ENCODE measurements around the gene MVB12B.

Gene MVB12B

GRCh38 chr9:126504977-126505455 lies 178.4 kb downstream of the MVB12B start:
- Histone ChIP-seq H3K4me1 (ENCODE audit: insufficient read depth, low read length, poor library complexity, severe bottlenecking) (no peaks in the 10 kb centered on the region), H3K27me3 (ENCODE audit: insufficient read depth, low read length, poor library complexity, severe bottlenecking) (no peaks in the 10 kb centered on the region), H3K9me3 (ENCODE audit: insufficient read depth, low read depth, low read length) (no peaks in the 10 kb centered on the region), H3K9ac (ENCODE audit: low read depth, low read length, poor library complexity, severe bottlenecking) (no peak overlapping the region), H3K4me2 (ENCODE audit: low read depth, low read length, poor library complexity, severe bottlenecking) (no peak overlapping the region), H4K20me1 (ENCODE audit: insufficient read depth, low read length, poor library complexity, severe bottlenecking) (peaks cover 27% of the 10 kb centered on the region), H2AFZ (ENCODE audit: low read length) (no peak overlapping the region), H3K4me3 (ENCODE audit: low read length, poor library complexity, severe bottlenecking) (no peak overlapping the region), H3K36me3 (ENCODE audit: insufficient read depth, low read length) (peaks cover 71% of the 10 kb centered on the region; the same call in 1 of the 2 replicates), H3F3A (ENCODE audit: low read depth) (no peaks in the 10 kb centered on the region), H3K79me2 (ENCODE audit: insufficient read depth, low read length) (peaks cover 90% of the 10 kb centered on the region), H3K9me2 (replicated peaks; ENCODE audit: low read depth, low read length) (no peaks in the 10 kb centered on the region)
- TF ChIP-seq EZH2phosphoT487 (IDR thresholded peaks at IDR 0.05; ENCODE audit: borderline replicate concordance) (no peak), CTCF (conservative IDR thresholded peaks at IDR 0.05; ENCODE audit: low read length) (no peak)

GRCh38 chr9:126505697-126506346 lies 179.2 kb downstream of the MVB12B start:
- H3K27me3 ChIP-seq (ENCODE audit: insufficient read depth, low read length, poor library complexity, severe bottlenecking) = no peaks in the 10 kb centered on the region
- peaks cover 66% of the 10 kb centered on the region; the same call in 1 of the 2 replicates for H3K36me3 ChIP-seq (ENCODE audit: insufficient read depth, low read length)
- H4K20me1 ChIP-seq (ENCODE audit: insufficient read depth, low read length, poor library complexity, severe bottlenecking) = peaks cover 23% of the 10 kb centered on the region
- peaks cover 90% of the 10 kb centered on the region for H3K79me2 ChIP-seq (ENCODE audit: insufficient read depth, low read length)
- no peak overlapping the region for H2AFZ ChIP-seq (ENCODE audit: low read length)
- no peaks in the 10 kb centered on the region for H3K9me3 ChIP-seq (ENCODE audit: insufficient read depth, low read depth, low read length)
- no peak overlapping the region for H3K4me2 ChIP-seq (ENCODE audit: low read depth, low read length, poor library complexity, severe bottlenecking)
- no peaks in the 10 kb centered on the region for H3K4me1 ChIP-seq (ENCODE audit: insufficient read depth, low read length, poor library complexity, severe bottlenecking)
- H3F3A ChIP-seq (ENCODE audit: low read depth) = no peaks in the 10 kb centered on the region
- no peaks in the 10 kb centered on the region for H3K9me2 ChIP-seq (replicated peaks; ENCODE audit: low read depth, low read length)
- TF ChIP-seq EZH2phosphoT487 (IDR thresholded peaks at IDR 0.05; ENCODE audit: borderline replicate concordance) (no peak), CTCF (conservative IDR thresholded peaks at IDR 0.05; ENCODE audit: low read length) (no peak)
- H3K4me3 ChIP-seq (ENCODE audit: low read length, poor library complexity, severe bottlenecking) = no peak overlapping the region
- H3K9ac ChIP-seq (ENCODE audit: low read depth, low read length, poor library complexity, severe bottlenecking) = no peak overlapping the region

GRCh38 chr9:126506361-126507317 lies 180.0 kb downstream of the MVB12B start:
- no peak overlapping the region for H3K9ac ChIP-seq (ENCODE audit: low read depth, low read length, poor library complexity, severe bottlenecking)
- H3K4me2 ChIP-seq (ENCODE audit: low read depth, low read length, poor library complexity, severe bottlenecking) = no peak overlapping the region
- no peak overlapping the region for H3K4me3 ChIP-seq (ENCODE audit: low read length, poor library complexity, severe bottlenecking)
- no peaks in the 10 kb centered on the region for H3K27me3 ChIP-seq (ENCODE audit: insufficient read depth, low read length, poor library complexity, severe bottlenecking)
- H3F3A ChIP-seq (ENCODE audit: low read depth) = no peaks in the 10 kb centered on the region
- H4K20me1 ChIP-seq (ENCODE audit: insufficient read depth, low read length, poor library complexity, severe bottlenecking) = peaks cover 21% of the 10 kb centered on the region
- H2AFZ ChIP-seq (ENCODE audit: low read length) = no peak overlapping the region
- no peaks in the 10 kb centered on the region for H3K9me3 ChIP-seq (ENCODE audit: insufficient read depth, low read depth, low read length)
- H3K9me2 ChIP-seq (replicated peaks; ENCODE audit: low read depth, low read length) = no peaks in the 10 kb centered on the region
- peaks cover 90% of the 10 kb centered on the region for H3K79me2 ChIP-seq (ENCODE audit: insufficient read depth, low read length)
- TF ChIP-seq EZH2phosphoT487 (IDR thresholded peaks at IDR 0.05; ENCODE audit: borderline replicate concordance) (no peak), CTCF (conservative IDR thresholded peaks at IDR 0.05; ENCODE audit: low read length) (no peak)
- no peaks in the 10 kb centered on the region for H3K4me1 ChIP-seq (ENCODE audit: insufficient read depth, low read length, poor library complexity, severe bottlenecking)
- peaks cover 59% of the 10 kb centered on the region; the same call in 1 of the 2 replicates for H3K36me3 ChIP-seq (ENCODE audit: insufficient read depth, low read length)

Measured in Loucy (cell line).